Measurements from ENCODE around the gene FAM180A. TPM values are rescaled to one million over a fixed set of nuclear protein-coding genes. Genes with fewer than 3 reads are reported as not detected.

Gene FAM180A
- polyA plus RNA-seq, 1 donor from 2014 or later, result not detected

DNA sequence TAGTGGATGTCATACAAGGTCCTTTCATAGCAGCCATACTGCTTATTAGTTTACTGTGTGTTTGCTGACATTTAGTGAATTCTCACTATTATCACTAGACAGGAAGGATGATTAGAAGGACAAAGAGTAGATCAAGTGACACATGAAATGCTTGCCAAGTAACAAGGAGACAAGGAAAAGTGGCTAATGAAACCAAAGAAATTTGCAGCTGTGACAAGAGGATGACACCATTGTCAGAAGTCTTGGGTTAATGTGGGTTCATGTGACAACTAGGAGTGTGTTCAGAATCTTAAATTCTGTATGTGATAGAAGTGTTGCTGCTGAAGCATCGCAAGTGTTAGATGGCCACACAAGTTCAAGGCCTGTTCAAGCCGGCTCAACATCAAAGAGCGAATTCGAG, 40.8 kb upstream of the FAM180A start (continued):
- TF ChIP-seq, protein P1, sequence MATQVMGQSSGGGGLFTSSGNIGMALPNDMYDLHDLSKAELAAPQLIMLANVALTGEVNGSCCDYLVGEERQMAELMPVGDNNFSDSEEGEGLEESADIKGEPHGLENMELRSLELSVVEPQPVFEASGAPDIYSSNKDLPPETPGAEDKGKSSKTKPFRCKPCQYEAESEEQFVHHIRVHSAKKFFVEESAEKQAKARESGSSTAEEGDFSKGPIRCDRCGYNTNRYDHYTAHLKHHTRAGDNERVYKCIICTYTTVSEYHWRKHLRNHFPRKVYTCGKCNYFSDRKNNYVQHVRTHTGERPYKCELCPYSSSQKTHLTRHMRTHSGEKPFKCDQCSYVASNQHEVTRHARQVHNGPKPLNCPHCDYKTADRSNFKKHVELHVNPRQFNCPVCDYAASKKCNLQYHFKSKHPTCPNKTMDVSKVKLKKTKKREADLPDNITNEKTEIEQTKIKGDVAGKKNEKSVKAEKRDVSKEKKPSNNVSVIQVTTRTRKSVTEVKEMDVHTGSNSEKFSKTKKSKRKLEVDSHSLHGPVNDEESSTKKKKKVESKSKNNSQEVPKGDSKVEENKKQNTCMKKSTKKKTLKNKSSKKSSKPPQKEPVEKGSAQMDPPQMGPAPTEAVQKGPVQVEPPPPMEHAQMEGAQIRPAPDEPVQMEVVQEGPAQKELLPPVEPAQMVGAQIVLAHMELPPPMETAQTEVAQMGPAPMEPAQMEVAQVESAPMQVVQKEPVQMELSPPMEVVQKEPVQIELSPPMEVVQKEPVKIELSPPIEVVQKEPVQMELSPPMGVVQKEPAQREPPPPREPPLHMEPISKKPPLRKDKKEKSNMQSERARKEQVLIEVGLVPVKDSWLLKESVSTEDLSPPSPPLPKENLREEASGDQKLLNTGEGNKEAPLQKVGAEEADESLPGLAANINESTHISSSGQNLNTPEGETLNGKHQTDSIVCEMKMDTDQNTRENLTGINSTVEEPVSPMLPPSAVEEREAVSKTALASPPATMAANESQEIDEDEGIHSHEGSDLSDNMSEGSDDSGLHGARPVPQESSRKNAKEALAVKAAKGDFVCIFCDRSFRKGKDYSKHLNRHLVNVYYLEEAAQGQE (IDR thresholded peaks at IDR 0.05; ENCODE audit: borderline replicate concordance), result no peak

DNA sequence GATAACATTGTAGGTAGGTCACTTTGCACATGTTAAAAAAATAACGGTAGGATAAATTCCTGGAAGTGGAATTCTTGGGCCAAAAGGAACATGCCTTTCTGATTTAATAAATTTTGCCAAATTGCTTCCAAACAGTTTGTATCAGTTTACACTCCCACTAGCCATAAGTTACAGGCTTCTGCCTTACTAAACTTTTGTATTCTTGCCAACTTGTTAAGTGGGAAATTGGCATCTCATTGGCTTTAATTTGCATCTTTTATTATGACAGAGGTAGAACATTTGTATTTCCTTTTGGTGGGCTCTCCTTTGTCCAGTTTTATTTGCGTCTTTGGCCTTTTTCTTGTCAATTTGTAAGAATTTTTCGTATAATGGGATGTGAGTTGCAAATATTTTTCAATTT, 38.3 kb upstream of the FAM180A start:
- H3F3A ChIP-seq (ENCODE audit: insufficient read depth, low read length, poor library complexity, severe bottlenecking), result no peaks in the 10 kb centered on the region
- no peak overlapping the region for H3K9ac ChIP-seq (ENCODE audit: low read length)
- H3K27me3 ChIP-seq (ENCODE audit: insufficient read depth, low read depth, low read length), result no peaks in the 10 kb centered on the region
- no peaks in the 10 kb centered on the region for H3K9me3 ChIP-seq (ENCODE audit: low read length)
- no peaks in the 10 kb centered on the region for H3K36me3 ChIP-seq (ENCODE audit: insufficient read depth, low read length)
- TF ChIP-seq EZH2 (IDR thresholded peaks at IDR 0.05; ENCODE audit: borderline replicate concordance, insufficient read depth, low read length, poor library complexity, severe bottlenecking), result no peak
- TF ChIP-seq POLR2AphosphoS5 (IDR thresholded peaks at IDR 0.05), result no peak
- TF ChIP-seq, protein P1 (IDR thresholded peaks at IDR 0.05; ENCODE audit: borderline replicate concordance), result no peak
- no peak for TF ChIP-seq RAD21 (conservative IDR thresholded peaks at IDR 0.05)
- no peak for TF ChIP-seq MXI1 (conservative IDR thresholded peaks at IDR 0.05; ENCODE audit: poor library complexity, severe bottlenecking)
- TF ChIP-seq, protein P2, sequence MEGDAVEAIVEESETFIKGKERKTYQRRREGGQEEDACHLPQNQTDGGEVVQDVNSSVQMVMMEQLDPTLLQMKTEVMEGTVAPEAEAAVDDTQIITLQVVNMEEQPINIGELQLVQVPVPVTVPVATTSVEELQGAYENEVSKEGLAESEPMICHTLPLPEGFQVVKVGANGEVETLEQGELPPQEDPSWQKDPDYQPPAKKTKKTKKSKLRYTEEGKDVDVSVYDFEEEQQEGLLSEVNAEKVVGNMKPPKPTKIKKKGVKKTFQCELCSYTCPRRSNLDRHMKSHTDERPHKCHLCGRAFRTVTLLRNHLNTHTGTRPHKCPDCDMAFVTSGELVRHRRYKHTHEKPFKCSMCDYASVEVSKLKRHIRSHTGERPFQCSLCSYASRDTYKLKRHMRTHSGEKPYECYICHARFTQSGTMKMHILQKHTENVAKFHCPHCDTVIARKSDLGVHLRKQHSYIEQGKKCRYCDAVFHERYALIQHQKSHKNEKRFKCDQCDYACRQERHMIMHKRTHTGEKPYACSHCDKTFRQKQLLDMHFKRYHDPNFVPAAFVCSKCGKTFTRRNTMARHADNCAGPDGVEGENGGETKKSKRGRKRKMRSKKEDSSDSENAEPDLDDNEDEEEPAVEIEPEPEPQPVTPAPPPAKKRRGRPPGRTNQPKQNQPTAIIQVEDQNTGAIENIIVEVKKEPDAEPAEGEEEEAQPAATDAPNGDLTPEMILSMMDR (IDR thresholded peaks at IDR 0.05; ENCODE audit: poor library complexity, severe bottlenecking), result no peak
- no peak for TF ChIP-seq EP300 (conservative IDR thresholded peaks at IDR 0.05; ENCODE audit: poor library complexity, severe bottlenecking)
- no peak for TF ChIP-seq SMC3 (conservative IDR thresholded peaks at IDR 0.05; ENCODE audit: poor library complexity)
- no peak for TF ChIP-seq TAF1 (IDR thresholded peaks at IDR 0.05; ENCODE audit: low read depth)
- H2AFZ ChIP-seq (ENCODE audit: low read depth, low read length), result no peak overlapping the region
- no peaks in the 10 kb centered on the region for H4K20me1 ChIP-seq (ENCODE audit: insufficient read depth)
- no peaks in the 10 kb centered on the region for H3K79me2 ChIP-seq (replicated peaks; ENCODE audit: insufficient read depth, low read length)
- no peak overlapping the region for H3K4me3 ChIP-seq (ENCODE audit: low read length)
- H3K27ac ChIP-seq (ENCODE audit: low read length), result no peak overlapping the region
- no peaks in the 10 kb centered on the region for H3K9me2 ChIP-seq (ENCODE audit: insufficient read depth, low read length)
- no peak overlapping the region for H3K4me2 ChIP-seq (ENCODE audit: low read length)
